ENCODE data around the gene SCNM1.

DNA sequence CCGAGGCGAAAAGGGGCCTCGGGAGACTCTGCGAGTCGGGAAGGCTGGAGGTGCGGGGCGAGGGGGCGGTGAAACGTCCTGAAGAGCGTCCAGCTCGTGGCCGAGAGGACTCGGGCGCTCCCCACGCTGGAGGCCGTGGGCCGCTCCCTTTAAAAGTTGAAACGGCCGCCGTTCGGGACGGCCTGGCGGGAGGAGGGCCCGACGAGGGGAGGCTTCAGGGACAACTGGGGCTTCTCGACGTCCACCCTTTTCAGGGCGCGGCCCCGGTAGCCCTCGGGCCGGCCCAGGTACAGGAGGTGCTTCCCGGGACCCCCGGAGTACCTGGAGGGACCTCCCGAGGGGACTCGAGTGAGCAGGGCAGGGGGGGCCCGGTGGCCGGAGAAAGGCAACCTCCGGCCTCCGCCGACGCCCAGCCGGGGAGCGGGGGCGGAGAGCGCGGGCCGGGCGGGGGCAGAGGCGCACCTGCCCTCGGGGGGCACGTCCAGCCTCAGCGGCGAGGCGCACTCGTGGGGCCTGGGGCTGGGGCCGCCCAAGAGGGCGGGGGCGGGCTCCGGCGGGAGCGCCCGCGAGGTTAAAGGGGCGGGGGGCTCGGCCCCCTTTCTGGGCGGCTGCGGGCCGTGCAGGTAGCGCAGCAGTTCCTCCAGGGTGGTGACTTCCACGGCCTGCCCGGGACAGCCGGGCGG lies 33.5 kb upstream of the SCNM1 start:
- TF ChIP-seq POLR2A (IDR thresholded peaks at IDR 0.05) (no peak), POLR2AphosphoS5 (IDR thresholded peaks at IDR 0.05; ENCODE audit: insufficient read depth in 1 of 2, low read depth in 1 of 2) (no peak)
- TF ChIP-seq, protein P1, sequence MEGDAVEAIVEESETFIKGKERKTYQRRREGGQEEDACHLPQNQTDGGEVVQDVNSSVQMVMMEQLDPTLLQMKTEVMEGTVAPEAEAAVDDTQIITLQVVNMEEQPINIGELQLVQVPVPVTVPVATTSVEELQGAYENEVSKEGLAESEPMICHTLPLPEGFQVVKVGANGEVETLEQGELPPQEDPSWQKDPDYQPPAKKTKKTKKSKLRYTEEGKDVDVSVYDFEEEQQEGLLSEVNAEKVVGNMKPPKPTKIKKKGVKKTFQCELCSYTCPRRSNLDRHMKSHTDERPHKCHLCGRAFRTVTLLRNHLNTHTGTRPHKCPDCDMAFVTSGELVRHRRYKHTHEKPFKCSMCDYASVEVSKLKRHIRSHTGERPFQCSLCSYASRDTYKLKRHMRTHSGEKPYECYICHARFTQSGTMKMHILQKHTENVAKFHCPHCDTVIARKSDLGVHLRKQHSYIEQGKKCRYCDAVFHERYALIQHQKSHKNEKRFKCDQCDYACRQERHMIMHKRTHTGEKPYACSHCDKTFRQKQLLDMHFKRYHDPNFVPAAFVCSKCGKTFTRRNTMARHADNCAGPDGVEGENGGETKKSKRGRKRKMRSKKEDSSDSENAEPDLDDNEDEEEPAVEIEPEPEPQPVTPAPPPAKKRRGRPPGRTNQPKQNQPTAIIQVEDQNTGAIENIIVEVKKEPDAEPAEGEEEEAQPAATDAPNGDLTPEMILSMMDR (IDR thresholded peaks at IDR 0.05): no peak
